Left renal cortex interstitium (tissue), 4 donors: Measurements from ENCODE around the gene LYPD4. TPM values are rescaled to one million over a fixed set of nuclear protein-coding genes. Genes with fewer than 3 reads are reported as not detected.

Source experiments
- DNase-seq, 4 donors: peaks; one replicate each; pipeline ENCODE4 v3.0.0-alpha.2; 2013; ENCODE audit warnings: low read depth in 4 of 4, low spot score in 2 of 4, missing footprints in 1 of 4
- polyA plus RNA-seq, 4 donors: library from polyadenylated mRNA; unstranded; fragments of 120-200 nt; gene quantifications; one replicate each; pipeline ENCODE4 v1.2.1, GENCODE V29; 2013; ENCODE audit not compliant: insufficient read length in 4 of 4

LYPD4 gene
- not detected for polyA plus RNA-seq

GRCh38 chr19:41844601-41845000 lies at the start of gene LYPD4:
TSS of gene LYPD4 (minus strand) at chr19:41844683. CDS start at chr19:41839285, 5,398 bp downstream.
- DNase-seq, result no peak

- DNase-seq, result no peak
Measured at GRCh38 chr19:41893899-41894298, 49.4 kb upstream of the LYPD4 start.

- no peak for DNase-seq
Measured at GRCh38 chr19:41892173-41892902, 47.9 kb upstream of the LYPD4 start.

- no peak for DNase-seq
Measured at GRCh38 chr19:41890936-41891335, 46.5 kb upstream of the LYPD4 start.

GRCh38 chr19:41889896-41890295 lies 45.4 kb upstream of the LYPD4 start:
- DNase-seq, result no peak

GRCh38 chr19:41888926-41889325 lies 44.4 kb upstream of the LYPD4 start:
- no peak for DNase-seq

- no peak for DNase-seq
Measured at GRCh38 chr19:41887711-41888382, 43.4 kb upstream of the LYPD4 start.

- DNase-seq, result no peak
Measured at GRCh38 chr19:41886761-41887710, 42.6 kb upstream of the LYPD4 start.

- DNase-seq, result peak; percentile 65 to 86 (median 80)
Measured at GRCh38 chr19:41883821-41884733, 39.6 kb upstream of the LYPD4 start.

- DNase-seq, result no peak
Measured at GRCh38 chr19:41883463-41883820, 39.0 kb upstream of the LYPD4 start.

GRCh38 chr19:41882568-41883462 lies 38.3 kb upstream of the LYPD4 start, which contains the start of gene ARHGEF1:
TSS of gene ARHGEF1 (plus strand) at chr19:41883184. CDS start at chr19:41888083, 4,899 bp downstream.
- DNase-seq, result no peak

GRCh38 chr19:41880329-41880708 lies 35.8 kb upstream of the LYPD4 start:
- DNase-seq, result no peak

- no peak for DNase-seq
Measured at GRCh38 chr19:41879670-41880328, 35.3 kb upstream of the LYPD4 start.

- no peak for DNase-seq
Measured at GRCh38 chr19:41879080-41879479, 34.6 kb upstream of the LYPD4 start.

GRCh38 chr19:41877916-41878905 lies 33.7 kb upstream of the LYPD4 start:
- DNase-seq, result no peak

- no peak for DNase-seq
Measured at GRCh38 chr19:41876847-41877832, 32.7 kb upstream of the LYPD4 start, which contains the start of gene CD79A. TSS of gene CD79A (plus strand) at chr19:41877279. CDS start at chr19:41877305, 26 bp downstream.
